K562 (cell line): ENCODE data around the gene KIAA0930. TPM values are rescaled to one million over a fixed set of nuclear protein-coding genes. Genes with fewer than 3 reads are reported as not detected.

Experiments
- ATAC-seq: fragments of 200-7000 bp; cut with Tn5 transposase; 3 replicates; pipeline ENCODE4 v1.9.1; 2020; ENCODE audit warnings: moderate library complexity
- BruUV-seq: library from RNA; stranded (reverse); fragments of 400-500 nt; replicated peaks from 2 replicates; lab custom pipeline; 2021; lab: Mats Ljungman, UMichigan
- CTCF ChIA-PET: fragments of 300-600 bp; formaldehyde crosslinking; extraction: SDS; loops from one replicate; lab custom pipeline; 2021; ENCODE audit warnings: low intra/inter-chr PET ratio; lab: Yijun Ruan, JAX
- POLR2A ChIA-PET: fragments of 300-600, 350-650 bp; sonication (Branson Sonifier 250); formaldehyde crosslinking; extraction: SDS; loops from one replicate; lab custom pipeline; 2021; ENCODE audit warnings: antibody characterized with exemption, inconsistent platforms; lab: Yijun Ruan, JAX
- DNase-seq, 4 experiments: peaks; one replicate each; pipeline versions ENCODE4 v3.0.0 to v3.0.0-alpha.2; 2011 to 2018; ENCODE audit warnings: low spot score in 3 of 4, mixed read lengths in 3 of 4; ENCODE audit errors: extremely low read depth in 1 of 4
- FAIRE-seq: peaks from 2 replicates; lab custom pipeline; 2011; peaks lifted over from hg19 to GRCh38; lab: Jason Lieb, UNC
- H2AFZ ChIP-seq: 2 replicates; pipeline ENCODE4 v1.6.0; 2011; ENCODE audit warnings: low read depth, low read length, control low read depth, inconsistent platforms
- H3K27ac ChIP-seq: fragments of 200-600 bp; 3 replicates; pipeline ENCODE4 v1.8.0; 2011; ENCODE audit warnings: low read depth, mild to moderate bottlenecking, control low read depth, inconsistent platforms, low read length, moderate library complexity, mixed read lengths; ENCODE audit errors: extremely low read depth
- H3K27me3 ChIP-seq, 2 experiments: fragments of 300-600 bp in 1 of 2; 2 replicates in 1 of 2; 3 replicates in 1 of 2; pipeline versions ENCODE4 v1.6.0 to v1.8.0; 2011; ENCODE audit warnings: inconsistent platforms in 2 of 2, low read length in 2 of 2, mild to moderate bottlenecking in 1 of 2, mixed read lengths in 1 of 2, moderate library complexity in 1 of 2; ENCODE audit not compliant: control insufficient read depth in 2 of 2, insufficient read depth in 2 of 2
- H3K36me3 ChIP-seq: fragments of 300-600 bp; 3 replicates; pipeline ENCODE4 v1.8.0; 2011; ENCODE audit warnings: mild to moderate bottlenecking, low read length, inconsistent platforms; ENCODE audit not compliant: control insufficient read depth, insufficient read depth
- H3K4me1 ChIP-seq, 2 experiments: fragments of 200-600 bp in 1 of 2; replicated peaks in 1 of 2; 2 replicates in 1 of 2; 3 replicates in 1 of 2; pipeline versions ENCODE4 v1.5.1 to v1.8.0; 2011; ENCODE audit warnings: inconsistent platforms in 2 of 2, low read length in 2 of 2, mild to moderate bottlenecking in 1 of 2, mixed read lengths in 1 of 2, moderate library complexity in 1 of 2; ENCODE audit not compliant: control insufficient read depth in 2 of 2, insufficient read depth in 2 of 2
- H3K4me2 ChIP-seq: 2 replicates; pipeline ENCODE4 v1.6.1; 2011; ENCODE audit warnings: low read length, control low read depth, inconsistent platforms, mixed read lengths; ENCODE audit not compliant: insufficient read depth
- H3K4me3 ChIP-seq: fragments of 200-600 bp; sonication (generic), shearing (Covaris generic); 2 replicates; pipeline ENCODE4 v1.5.1; 2016; ENCODE audit warnings: control low read depth, inconsistent platforms
- H3K79me2 ChIP-seq: fragments of 200-600 bp; 3 replicates; pipeline ENCODE4 v1.8.0; 2011; ENCODE audit warnings: low read length, inconsistent platforms; ENCODE audit not compliant: control insufficient read depth, insufficient read depth
- H3K9ac ChIP-seq, 2 experiments: 2 replicates each; pipeline versions ENCODE4 v1.6.0 to v1.6.1; 2011; ENCODE audit warnings: low read depth in 2 of 2, low read length in 2 of 2, control low read depth in 1 of 2, inconsistent platforms in 1 of 2, mild to moderate bottlenecking in 1 of 2, mixed read lengths in 1 of 2; ENCODE audit not compliant: insufficient read depth in 1 of 2
- H3K9me1 ChIP-seq: one replicate; pipeline ENCODE4 v1.6.0; 2011; ENCODE audit warnings: inconsistent platforms, mild to moderate bottlenecking, low read length, moderate library complexity; ENCODE audit not compliant: control insufficient read depth, insufficient read depth
- H3K9me3 ChIP-seq: replicated peaks from 2 replicates; pipeline ENCODE4 v1.5.1; 2011; ENCODE audit warnings: low read depth, low read length, inconsistent platforms; ENCODE audit not compliant: control insufficient read depth, insufficient read depth
- H4K20me1 ChIP-seq: replicated peaks from 2 replicates; pipeline ENCODE4 v1.6.1; 2011; ENCODE audit warnings: low read length, inconsistent platforms, mixed read lengths; ENCODE audit not compliant: control insufficient read depth, insufficient read depth
- ARID1B ChIP-seq: fragments of 450-650 bp; IDR thresholded peaks from 2 replicates; pipeline ENCODE4 v1.6.1; 2016; ENCODE audit warnings: antibody characterized with exemption, mild to moderate bottlenecking, inconsistent platforms
- COPS2 ChIP-seq: fragments of 450-650 bp; conservative IDR thresholded peaks from 2 replicates; pipeline ENCODE4 v1.6.1; 2016; ENCODE audit warnings: mild to moderate bottlenecking, moderate library complexity
- ESRRB ChIP-seq: fragments of 250-450 bp; sonication (Bioruptor Pico); IDR thresholded peaks from 2 replicates; pipeline ENCODE4 v1.5.0; 2020; ENCODE audit warnings: mild to moderate bottlenecking, moderate library complexity, borderline replicate concordance
- FOXA3 ChIP-seq, 2 experiments: fragments of 450-650 bp in 1 of 2; sonication (generic) in 1 of 2; formaldehyde crosslinking; IDR thresholded peaks in 1 of 2; conservative IDR thresholded peaks in 1 of 2; 2 replicates each; pipeline versions ENCODE4 v1.4.0 to v1.8.0; 2020 to 2022; ENCODE audit warnings: mild to moderate bottlenecking in 2 of 2, missing genetic modification reagents in 1 of 2
- HOXB6 ChIP-seq: fragments of 250-450 bp; sonication (Bioruptor Pico); IDR thresholded peaks from 2 replicates; pipeline ENCODE4 v1.5.1; 2022; ENCODE audit warnings: mild to moderate bottlenecking, borderline replicate concordance
- MCM3 ChIP-seq: fragments of 450-650 bp; IDR thresholded peaks from 2 replicates; pipeline ENCODE4 v1.6.1; 2016
- NCOA1 ChIP-seq: fragments of 450-650 bp; IDR thresholded peaks from 2 replicates; pipeline ENCODE4 v1.6.1; 2016; ENCODE audit warnings: low read depth
- NFATC3 ChIP-seq: fragments of 450-650 bp; IDR thresholded peaks from 2 replicates; pipeline ENCODE4 v1.6.1; 2017; ENCODE audit warnings: mild to moderate bottlenecking
- NR0B1 ChIP-seq: fragments of 450-650 bp; IDR thresholded peaks from one replicate; pipeline ENCODE4 v1.6.1; 2018; ENCODE audit warnings: mild to moderate bottlenecking, moderate library complexity; ENCODE audit not compliant: partially characterized antibody
- POLR3A ChIP-seq: IDR thresholded peaks from 2 replicates; pipeline ENCODE4 v1.6.1; 2011; ENCODE audit warnings: borderline replicate concordance, mild to moderate bottlenecking, moderate library complexity; ENCODE audit not compliant: insufficient read length, insufficient read depth; ENCODE audit errors: extremely low read depth
- SIN3A ChIP-seq, 2 experiments: fragments of 150-350 bp in 1 of 2; IDR thresholded peaks; 2 replicates each; pipeline ENCODE4 v1.6.1; 2011 to 2016; ENCODE audit warnings: borderline replicate concordance in 2 of 2, low read depth in 2 of 2, low read length in 2 of 2, mild to moderate bottlenecking in 2 of 2, moderate library complexity in 2 of 2; ENCODE audit not compliant: control insufficient read depth in 1 of 2
- TFE3 ChIP-seq: fragments of 450-650 bp; formaldehyde crosslinking; IDR thresholded peaks from 2 replicates; pipeline ENCODE4 v1.4.0; 2020; ENCODE audit warnings: mild to moderate bottlenecking, mixed read lengths
- TRIM25 ChIP-seq: fragments of 450-650 bp; IDR thresholded peaks from 2 replicates; pipeline ENCODE4 v1.7.0; 2016; ENCODE audit warnings: borderline replicate concordance
- ZNF140 ChIP-seq: fragments of 250-450 bp; sonication (Bioruptor Pico); IDR thresholded peaks from 2 replicates; pipeline ENCODE4 v1.8.0; 2021; ENCODE audit warnings: moderate library complexity, mild to moderate bottlenecking, inconsistent platforms
- ZNF764 ChIP-seq: fragments of 250-450 bp; sonication (Bioruptor Pico); IDR thresholded peaks from 2 replicates; pipeline ENCODE4 v1.4.0; 2020; ENCODE audit warnings: low read depth, mild to moderate bottlenecking, moderate library complexity
- WGBS: fragments of 100-300 bp; shearing (Covaris generic); methylation state at CpG from one replicate; pipeline ENCODE4 v1.1.6; 2016; ENCODE audit warnings: low coverage, mixed read lengths; ENCODE audit not compliant: insufficient coverage; ENCODE audit errors: missing lambda C conversion rate; 5-methylcytosine and 5-hydroxymethylcytosine counted together
- in situ Hi-C: fragments of 300-500 bp; cut with MboI; formaldehyde crosslinking; loops from 4 replicates; pipeline ENCODE4 v1.15.0; 2018; ENCODE audit warnings: inconsistent platforms, mixed read lengths
- intact Hi-C: fragments of 100-400 bp; cut with micrococcal nuclease; formaldehyde crosslinking; loops from 2 replicates; pipeline ENCODE4 v1.14.2; 2022
- polyA plus RNA-seq, 8 experiments: library from polyadenylated mRNA; depleted of rRNA in 4 of 8; stranded (reverse) in 5 of 8; unstranded in 3 of 8; fragments of >200 nt; fragmentation: Nextera tagmentation in 2 of 8; fragmentation: Illumina TruSeq in 1 of 8; extraction: Ambion mirVana in 2 of 8; extraction: Trizol in 1 of 8; gene quantifications; 2 replicates each; pipeline versions ENCODE4 v1.2.1 to v1.2.3, GENCODE V29; 2011 to 2014; ENCODE audit warnings: inconsistent platforms in 1 of 8, missing spikeins in 1 of 8
- total RNA-seq, 7 experiments: library from RNA; depleted of rRNA in 6 of 7; stranded (reverse); fragments of >200 nt in 6 of 7; fragmentation: Illumina TruSeq in 2 of 7; extraction: Trizol in 2 of 7; gene quantifications; 2 replicates each; pipeline versions ENCODE4 v1.2.1 to v1.2.3, GENCODE V29; 2011 to 2021; ENCODE audit warnings: low replicate concordance in 1 of 7

KIAA0930 gene
- total and polyA plus RNA-seq, 9 of the 15 experiments (the other 6 are each of a cell fraction or from before 2014, with no cell fraction given): 0.24 to 12.1 (median 6.4) TPM

- Histone ChIP-seq H3K9me3 (no peaks in the 10 kb centered on the region), H3K27me3 (no peaks in the 10 kb centered on the region), H3K9me1 (no peaks in the 10 kb centered on the region), H3K4me1 (no peaks in the 10 kb centered on the region), H3K36me3 (peaks cover 81% of the 10 kb centered on the region), H3K9ac (no peak overlapping the region), H3K79me2 (peaks cover 19% of the 10 kb centered on the region; the same call in 2 of the 3 replicates), H3K4me3 (no peak overlapping the region), H2AFZ (no peak overlapping the region), H3K4me2 (no peak overlapping the region), H3K27ac (no peak overlapping the region), H4K20me1 (no peaks in the 10 kb centered on the region)
- ATAC-seq: no peak
- 92% methylated on average over 2 of the region's 2 CpGs for whole genome bisulfite sequencing
- no peak for DNase-seq
- no peak for FAIRE-seq
- CTCF ChIA-PET: no interaction called here
- no TSS peak for BruUV-seq
- intact Hi-C loops (no loop called here), in situ Hi-C loops (no loop called here)
- POLR2A ChIA-PET: no interaction called here
- TF ChIP-seq NFATC3 (no peak), HOXB6 (no peak), SIN3A (IDR thresholded peaks at IDR 0.05; ENCODE audit: borderline replicate concordance in 2 of 2, control insufficient read depth in 1 of 2, low read depth in 2 of 2, low read length in 2 of 2) (no peak), NR0B1 (no peak), FOXA3 (CRISPR knock-in tag; conservative IDR thresholded peaks at IDR 0.05 in 1 of 2, IDR thresholded peaks at IDR 0.05 in 1 of 2) (no peak), ZNF764 (CRISPR knock-in tag) (no peak), ESRRB (CRISPR knock-in tag) (no peak), NCOA1 (no peak), TRIM25 (no peak), TFE3 (no peak), COPS2 (no peak), ARID1B (no peak), POLR3A (no peak), MCM3 (no peak), ZNF140 (CRISPR knock-in tag) (no peak)
Observed at GRCh38 chr22:45181766-45182165, 58.9 kb downstream of the KIAA0930 start.
